Measurements from ENCODE around the gene CTBS. TPM values are rescaled to one million over a fixed set of nuclear protein-coding genes. Genes with fewer than 3 reads are reported as not detected.
A peak's percentile ranks its signal among the peaks of the same experiment; 100 is the strongest.

Gene CTBS
- total RNA-seq, 1 experiment from 2014 or later, result 29.0 TPM

GRCh38 chr1:84506002-84506728, 68.1 kb downstream of the CTBS start, which contains the start of the genes GNG5 and SPATA1:
Gene GNG5, minus strand, starts transcription at chr1:84506581. Its CDS starts 490 bp downstream, at chr1:84506091.
Gene SPATA1, plus strand, starts transcription at chr1:84506386. Its CDS starts 9,974 bp downstream, at chr1:84516360.
- DNase-seq (ENCODE audit: low read depth), result peak; percentile 96

GRCh38 chr1:84505493-84506001, 68.7 kb downstream of the CTBS start:
- DNase-seq (ENCODE audit: low read depth), result peak; percentile 72

GRCh38 chr1:84504580-84505492, 69.4 kb downstream of the CTBS start:
- DNase-seq (ENCODE audit: low read depth), result peak; percentile 54

- DNase-seq (ENCODE audit: low read depth), result no peak
Observed at GRCh38 chr1:84502927-84503326, 71.3 kb downstream of the CTBS start.

Other genes with a start within 250 kb of the CTBS start
- gene DNASE2B, start 176.0 kb downstream of the CTBS start, total RNA-seq (2014; rRNA removed; shearing (Covaris generic)), result not detected in 2 replicates
- gene RPF1, start 95.2 kb downstream of the CTBS start, total RNA-seq (2014; rRNA removed; shearing (Covaris generic)), result 78.6 and 108 TPM in 2 replicates
- 2.6 TPM in 1 of 2 replicates, not detected in the other for gene SPATA1, start 68.1 kb downstream of the CTBS start, total RNA-seq (2014; rRNA removed; shearing (Covaris generic))
- gene GNG5, start 67.9 kb downstream of the CTBS start, total RNA-seq (2014; rRNA removed; shearing (Covaris generic)), result 163 and 193 TPM in 2 replicates
- 14.9 and 21.3 TPM in 2 replicates for gene SSX2IP, start 116.0 kb upstream of the CTBS start, total RNA-seq (2014; rRNA removed; shearing (Covaris generic))

All from RPMI7951 (cell line).